Activated CD4-positive, alpha-beta memory T cell treated with anti-CD3 and anti-CD28 coated beads for 36 hours (primary cell): ENCODE results near the gene MC3R. TPM values are rescaled to one million over a fixed set of nuclear protein-coding genes. Genes with fewer than 3 reads are reported as not detected.
"Not testable (repeated sequence)": the region's sequence is repeated elsewhere in the genome, so short reads cannot be mapped to it uniquely, and the experiment has no call there.

ENCODE experiments used
- CTCF ChIA-PET: fragments of 350-600 bp; sonication (Branson Sonifier 250); formaldehyde crosslinking; loops from one replicate; lab custom pipeline; 2021; ENCODE audit warnings: antibody characterized with exemption, inconsistent platforms; lab: Charles Lee
- POLR2A ChIA-PET: fragments of 350-600 bp; sonication (Branson Sonifier 250); formaldehyde crosslinking; loops from one replicate; lab custom pipeline; 2021; ENCODE audit warnings: antibody characterized with exemption; lab: Charles Lee
- DNase-seq: peaks from one replicate; pipeline ENCODE4 v3.0.0-alpha.2; 2020
- H3K27ac Mint-ChIP-seq: one replicate; pipeline ENCODE4 v1.8.0; 2021; ENCODE audit warnings: mixed read lengths
- H3K27me3 Mint-ChIP-seq: one replicate; pipeline ENCODE4 v1.8.0; 2021; ENCODE audit warnings: mixed read lengths
- H3K36me3 Mint-ChIP-seq: one replicate; pipeline ENCODE4 v1.8.0; 2021; ENCODE audit warnings: mixed read lengths
- H3K4me1 Mint-ChIP-seq: one replicate; pipeline ENCODE4 v1.8.0; 2021; ENCODE audit warnings: low read depth, mixed read lengths
- H3K4me3 Mint-ChIP-seq: one replicate; pipeline ENCODE4 v1.8.0; 2021; ENCODE audit warnings: mild to moderate bottlenecking, mixed read lengths
- H3K9me3 Mint-ChIP-seq: one replicate; pipeline ENCODE4 v1.8.0; 2021; ENCODE audit warnings: mixed read lengths
- intact Hi-C: fragments of 100-400 bp; cut with micrococcal nuclease; formaldehyde crosslinking; loops from one replicate; pipeline ENCODE4 v1.15.1; 2023
- total RNA-seq, 2 experiments: library from RNA; stranded (reverse); gene quantifications; one replicate each; pipeline ENCODE4 v1.2.3, GENCODE V29; 2021

Gene MC3R
- not detected for total RNA-seq

DNA sequence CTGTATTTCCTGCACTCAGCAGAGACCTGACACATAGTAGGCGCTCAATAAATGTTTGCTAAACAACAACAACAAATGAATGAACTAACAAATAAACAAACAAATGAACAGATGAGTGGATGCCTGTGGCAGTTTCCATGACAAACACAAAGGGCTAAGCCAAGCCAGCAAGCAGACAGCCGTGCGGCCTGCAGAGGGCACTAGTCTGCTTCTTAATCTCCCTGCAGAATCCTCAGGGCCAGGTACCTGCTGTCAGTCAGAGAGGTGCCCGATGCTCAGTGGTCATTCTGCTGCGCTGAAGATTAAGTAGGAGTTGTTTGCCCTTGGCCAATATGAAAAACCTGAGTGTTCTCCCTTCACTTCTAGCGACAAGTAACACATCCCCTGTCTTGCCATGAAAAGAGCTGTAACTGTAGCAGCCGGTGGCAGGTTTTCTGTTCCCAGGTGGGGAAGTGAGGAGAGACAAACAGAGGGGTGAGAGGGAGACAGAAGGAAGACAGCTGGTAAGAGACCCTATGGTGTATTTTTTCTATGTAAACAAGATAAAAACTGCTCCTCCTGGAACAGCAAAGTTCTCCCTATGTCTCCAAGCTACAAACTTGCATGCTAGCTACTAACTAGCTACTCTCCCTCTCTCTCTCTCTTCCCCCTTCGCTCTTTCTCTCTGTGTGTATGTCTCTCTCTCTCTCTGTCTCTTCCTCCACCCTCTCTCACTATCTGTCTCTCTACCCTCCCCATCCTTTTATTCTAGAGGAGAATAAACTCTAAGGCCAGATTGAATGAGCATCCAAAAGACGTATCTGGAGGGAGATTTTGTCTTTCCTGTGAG is at the start of gene MC3R:
Gene MC3R, plus strand, starts transcription at position 779 of the 829 bp plus-strand sequence. CDS start 112 bp downstream, outside the sequence.
- no peaks in the 10 kb centered on the region for H3K9me3 Mint-ChIP-seq
- H3K27me3 Mint-ChIP-seq: peaks cover 34% of the 10 kb centered on the region
- ChIA-PET POLR2A (interaction anchor here (0.6 kb wide), 1 partner anchor 10 kb away, joined by 3 read pairs; no protein-coding TSS in a partner anchor), CTCF (interaction anchor here (0.6 to 2.2 kb wide), 8 partner anchors 9 to 1899 kb away, joined by 3 to 26 read pairs (median 3); no protein-coding TSS in a partner anchor)
- H3K4me1 Mint-ChIP-seq: no peaks in the 10 kb centered on the region
- H3K4me3 Mint-ChIP-seq: no peak within 1 kb of the TSS
- intact Hi-C loops: loop anchor here (1.0 to 10.0 kb wide), 2 partner anchors 96 to 1563 kb away; no protein-coding TSS in a partner anchor
- peak; percentile 57 for DNase-seq
- no peaks in the 10 kb centered on the region for H3K36me3 Mint-ChIP-seq
- no peak within 1 kb of the TSS for H3K27ac Mint-ChIP-seq

DNA sequence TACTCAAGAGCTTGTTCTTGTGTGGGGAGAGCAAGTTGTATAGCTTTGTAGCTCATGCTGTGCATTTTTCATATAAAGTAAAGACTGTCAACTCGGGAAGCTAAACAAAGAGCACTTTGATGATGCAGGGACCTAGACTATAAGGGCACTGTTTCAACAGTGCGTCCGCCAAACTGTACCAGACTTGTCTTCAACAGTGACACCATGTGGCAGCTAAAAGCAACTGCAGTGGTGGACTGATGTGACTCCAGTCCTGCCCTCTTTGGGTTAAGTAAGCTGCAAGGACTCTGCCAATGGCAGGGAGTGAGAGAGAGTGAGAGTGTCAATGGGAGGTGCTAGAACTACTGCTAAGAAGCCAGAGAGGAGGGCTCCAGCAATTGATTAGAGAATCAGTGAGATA is 48.1 kb upstream of the MC3R start:
- Mint-ChIP-seq H3K4me3 (no peak overlapping the region), H3K9me3 (peaks cover 26% of the 10 kb centered on the region), H3K27ac (no peak overlapping the region), H3K27me3 (no peaks in the 10 kb centered on the region), H3K4me1 (no peaks in the 10 kb centered on the region), H3K36me3 (no peaks in the 10 kb centered on the region)
- ChIA-PET POLR2A (no interaction called here), CTCF (no interaction called here)
- intact Hi-C loops: no loop called here
- DNase-seq: no peak

DNA sequence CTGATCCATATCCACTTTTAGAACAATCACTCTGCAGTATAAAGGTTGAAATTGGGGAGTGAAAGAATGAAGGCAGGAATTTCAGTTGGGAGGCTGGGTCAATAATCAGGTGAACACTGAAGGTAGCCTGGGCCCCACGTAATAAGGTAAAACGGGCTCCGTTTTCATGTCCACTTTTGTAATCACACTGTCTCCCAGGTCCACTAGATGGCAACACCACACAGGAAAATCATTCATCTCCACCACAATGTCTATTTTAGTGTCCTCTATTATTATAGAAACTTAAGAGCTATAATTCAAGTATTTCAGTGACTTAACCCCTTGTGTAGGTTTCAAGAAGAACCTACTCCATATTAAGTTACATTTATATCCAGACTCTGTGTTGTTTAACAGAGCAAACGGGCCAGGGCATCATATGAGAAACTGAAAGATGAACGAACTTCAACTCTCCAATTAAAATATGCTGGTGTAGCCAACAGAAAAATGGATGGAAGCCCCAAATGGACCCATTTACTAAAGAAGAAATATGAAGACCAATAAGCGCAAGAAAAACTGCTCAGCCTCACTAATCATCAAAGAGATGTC is 45.9 kb upstream of the MC3R start:
- Mint-ChIP-seq H3K9me3 (peaks cover 26% of the 10 kb centered on the region), H3K4me3 (no peak overlapping the region), H3K4me1 (no peaks in the 10 kb centered on the region), H3K36me3 (no peaks in the 10 kb centered on the region), H3K27me3 (no peaks in the 10 kb centered on the region), H3K27ac (no peak overlapping the region)
- POLR2A ChIA-PET: no interaction called here
- intact Hi-C loops: no loop called here
- CTCF ChIA-PET: no interaction called here
- no peak for DNase-seq

DNA sequence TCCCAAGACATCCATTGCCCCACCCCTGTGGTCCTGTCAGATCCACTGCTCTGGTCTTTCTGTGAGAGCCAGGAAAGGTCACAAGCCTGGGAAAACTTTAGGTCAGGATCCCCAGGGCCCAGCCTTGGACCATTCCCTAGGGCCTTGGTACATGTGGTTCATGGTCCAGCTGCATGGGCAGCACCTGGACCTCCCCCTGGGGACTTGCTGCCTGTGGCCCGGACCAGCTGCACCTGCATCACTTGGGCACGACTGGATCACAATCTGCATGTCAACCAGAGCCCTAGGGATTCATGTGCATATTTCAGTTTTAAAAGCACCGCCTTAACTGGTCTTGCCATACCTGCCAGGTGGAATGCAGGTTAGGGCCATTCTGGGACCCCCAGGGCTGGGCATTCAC is 44.3 kb upstream of the MC3R start:
- peaks cover 2% of the 10 kb centered on the region for H3K27me3 Mint-ChIP-seq
- peaks cover 21% of the 10 kb centered on the region for H3K9me3 Mint-ChIP-seq
- intact Hi-C loops: no loop called here
- H3K4me3 Mint-ChIP-seq: no peak overlapping the region
- no peaks in the 10 kb centered on the region for H3K4me1 Mint-ChIP-seq
- ChIA-PET POLR2A (no interaction called here), CTCF (no interaction called here)
- H3K27ac Mint-ChIP-seq: no peak overlapping the region
- H3K36me3 Mint-ChIP-seq: no peaks in the 10 kb centered on the region
- no peak for DNase-seq

DNA sequence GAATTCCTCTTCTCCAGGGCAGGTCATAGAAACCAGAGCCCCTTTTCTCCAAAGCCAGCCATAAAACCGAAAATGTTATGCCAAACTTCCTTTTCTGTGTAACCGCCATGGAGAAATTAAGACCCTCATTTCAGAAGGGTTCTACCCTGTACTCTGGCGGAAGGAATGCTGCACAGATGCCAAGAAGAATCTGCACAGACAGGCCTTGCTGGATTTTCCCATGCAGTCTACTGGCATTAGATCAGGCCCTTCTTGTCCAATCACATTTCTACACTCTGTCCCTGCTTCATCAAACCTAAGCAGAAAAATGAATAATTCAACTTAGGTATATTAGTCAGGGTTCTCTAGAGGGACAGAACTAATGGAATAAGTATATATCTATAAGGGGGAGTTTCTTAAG is 43.2 kb upstream of the MC3R start:
- Mint-ChIP-seq H3K27ac (no peak overlapping the region), H3K4me1 (no peaks in the 10 kb centered on the region), H3K9me3 (peaks cover 9% of the 10 kb centered on the region), H3K4me3 (no peak overlapping the region), H3K36me3 (no peaks in the 10 kb centered on the region), H3K27me3 (peaks cover 2% of the 10 kb centered on the region)
- ChIA-PET CTCF (no interaction called here), POLR2A (no interaction called here)
- DNase-seq: no peak
- intact Hi-C loops: no loop called here

DNA sequence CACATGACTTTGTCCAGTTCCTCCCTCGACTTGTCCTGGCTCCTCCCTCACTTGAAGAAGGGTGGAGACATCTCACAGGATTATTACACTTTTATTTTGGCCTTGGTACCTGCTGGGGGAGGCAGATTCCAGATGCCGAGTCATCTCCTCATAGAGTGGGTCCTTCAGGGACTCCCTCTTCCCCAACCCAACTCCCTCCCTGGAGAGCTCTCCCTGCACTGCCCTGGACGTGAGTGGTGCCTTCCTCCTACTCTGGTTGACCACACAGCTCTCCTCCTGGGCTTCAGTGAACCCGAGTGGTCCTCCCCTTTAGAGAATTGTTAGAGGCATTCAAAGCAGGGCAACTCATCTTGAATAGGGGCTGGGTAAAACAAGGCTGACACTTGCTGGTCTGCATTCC is 40.9 kb upstream of the MC3R start:
- CTCF ChIA-PET: no interaction called here
- Mint-ChIP-seq H3K9me3 (no peaks in the 10 kb centered on the region), H3K36me3 (no peaks in the 10 kb centered on the region), H3K4me1 (no peaks in the 10 kb centered on the region), H3K4me3 (no peak overlapping the region), H3K27ac (no peak overlapping the region), H3K27me3 (peaks cover 2% of the 10 kb centered on the region)
- no peak for DNase-seq
- POLR2A ChIA-PET: no interaction called here
- intact Hi-C loops: no loop called here

DNA sequence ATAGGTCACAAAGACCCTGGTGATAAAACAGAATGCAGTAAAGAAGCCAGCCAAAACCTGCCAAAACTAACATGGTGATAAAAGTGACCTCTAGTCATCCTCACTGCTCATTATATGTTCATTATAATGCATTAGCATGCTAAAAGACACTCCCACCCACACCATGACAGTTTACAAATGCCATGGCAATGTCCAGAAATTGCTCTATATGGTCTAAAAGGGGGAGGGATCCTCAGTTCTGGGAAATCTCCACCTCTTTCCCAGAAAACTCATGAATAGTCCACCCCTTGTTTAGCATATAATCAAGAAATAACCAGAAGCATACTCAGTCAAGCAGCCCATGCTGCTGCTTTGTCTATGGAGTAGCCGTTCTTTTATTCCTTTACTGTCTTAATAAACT is 40.4 kb upstream of the MC3R start:
- no peak overlapping the region for H3K4me3 Mint-ChIP-seq
- no peaks in the 10 kb centered on the region for H3K4me1 Mint-ChIP-seq
- H3K27me3 Mint-ChIP-seq: peaks cover 2% of the 10 kb centered on the region
- POLR2A ChIA-PET: no interaction called here
- DNase-seq: no peak
- intact Hi-C loops: no loop called here
- CTCF ChIA-PET: no interaction called here
- H3K9me3 Mint-ChIP-seq: no peaks in the 10 kb centered on the region
- H3K27ac Mint-ChIP-seq: no peak overlapping the region
- H3K36me3 Mint-ChIP-seq: no peaks in the 10 kb centered on the region

DNA sequence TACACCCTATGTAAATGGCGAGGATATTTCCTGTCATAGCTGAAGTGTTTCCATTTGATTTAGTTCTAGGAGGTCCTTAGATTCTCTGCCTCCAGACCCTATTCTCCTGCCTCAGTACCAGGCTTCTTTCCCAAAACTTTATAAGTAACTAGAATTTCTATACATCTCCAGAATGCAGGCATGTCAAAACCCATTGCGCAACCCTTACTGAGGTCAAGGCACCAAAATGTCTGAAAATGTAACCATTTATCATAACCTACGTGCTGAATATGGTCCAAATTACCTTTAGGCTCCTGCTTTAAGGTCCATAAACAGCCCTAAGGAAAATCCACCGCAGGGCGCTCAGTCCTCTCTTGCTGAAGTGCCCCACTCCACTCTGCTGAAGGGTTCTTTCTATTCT is 37.5 kb upstream of the MC3R start:
- Mint-ChIP-seq H3K27ac (no peak overlapping the region), H3K4me1 (no peaks in the 10 kb centered on the region), H3K9me3 (no peaks in the 10 kb centered on the region), H3K27me3 (peaks cover 4% of the 10 kb centered on the region), H3K4me3 (no peak overlapping the region), H3K36me3 (no peaks in the 10 kb centered on the region)
- ChIA-PET POLR2A (no interaction called here), CTCF (no interaction called here)
- no peak for DNase-seq
- intact Hi-C loops: no loop called here

DNA sequence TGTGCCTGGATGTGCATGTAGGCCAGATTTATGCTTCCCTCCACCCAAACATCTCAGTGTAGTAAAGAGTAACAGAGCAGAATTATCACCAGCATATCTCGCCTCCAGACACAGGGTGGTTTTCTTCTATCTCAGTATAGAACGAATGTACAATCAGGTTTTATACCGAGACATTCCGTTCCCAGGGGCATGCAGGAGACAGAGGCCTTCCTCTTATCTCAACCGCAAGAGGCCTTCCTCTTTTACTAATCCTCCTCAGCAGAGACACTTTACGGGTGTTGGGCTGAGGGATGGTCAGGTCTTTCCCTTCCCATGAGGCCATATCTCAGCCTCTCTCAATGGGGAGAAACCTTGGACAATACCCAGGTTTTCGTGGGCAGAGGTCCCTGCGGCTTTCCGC is 36.4 kb upstream of the MC3R start:
- intact Hi-C loops: no loop called here
- no peaks in the 10 kb centered on the region for H3K4me1 Mint-ChIP-seq
- ChIA-PET CTCF (no interaction called here), POLR2A (no interaction called here)
- H3K27ac Mint-ChIP-seq: no peak overlapping the region
- peaks cover 6% of the 10 kb centered on the region for H3K27me3 Mint-ChIP-seq
- no peak overlapping the region for H3K4me3 Mint-ChIP-seq
- DNase-seq: no peak
- H3K9me3 Mint-ChIP-seq: no peaks in the 10 kb centered on the region
- H3K36me3 Mint-ChIP-seq: no peaks in the 10 kb centered on the region

DNA sequence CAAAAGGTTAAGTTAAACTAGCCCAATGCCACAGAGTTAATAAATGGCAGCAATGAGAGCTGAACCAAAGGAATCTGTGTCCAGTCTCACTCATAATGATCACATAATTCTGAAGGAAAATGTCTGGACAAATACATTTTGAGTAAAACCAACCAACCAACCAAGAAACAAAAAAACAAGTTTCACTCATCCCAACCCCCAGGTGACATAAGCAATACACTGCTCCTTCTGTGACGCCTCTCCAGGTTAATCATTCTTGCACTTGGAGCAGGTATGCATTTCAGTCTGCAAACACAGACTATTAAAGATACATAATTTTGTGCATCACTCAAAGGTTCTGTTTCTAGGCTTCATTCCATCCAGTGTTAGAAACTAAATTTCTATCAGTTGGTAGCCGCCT is 35.2 kb upstream of the MC3R start:
- no peak for DNase-seq
- ChIA-PET CTCF (no interaction called here), POLR2A (no interaction called here)
- intact Hi-C loops: no loop called here
- Mint-ChIP-seq H3K9me3 (no peaks in the 10 kb centered on the region), H3K27me3 (peaks cover 8% of the 10 kb centered on the region), H3K36me3 (no peaks in the 10 kb centered on the region), H3K27ac (no peak overlapping the region), H3K4me3 (no peak overlapping the region), H3K4me1 (no peaks in the 10 kb centered on the region)

DNA sequence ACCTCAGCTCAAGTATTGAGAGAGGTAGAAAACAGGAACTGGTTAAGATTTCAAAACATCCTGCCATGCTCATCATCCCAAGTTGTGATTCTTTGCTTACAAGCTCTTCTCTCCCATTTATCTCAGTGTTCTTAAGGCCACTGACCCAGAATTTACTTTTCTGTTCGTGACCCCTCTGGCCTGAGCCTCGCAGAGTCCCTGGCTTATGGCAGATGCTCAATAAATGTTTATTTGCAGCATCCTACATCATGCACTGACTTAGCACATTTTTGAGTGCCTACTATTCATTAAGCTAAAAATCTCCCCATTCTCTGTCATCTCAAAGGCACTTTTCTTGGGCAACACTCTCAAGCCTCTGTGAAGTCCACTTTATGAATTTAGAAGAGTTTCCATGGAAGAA is 33.4 kb upstream of the MC3R start:
- H3K9me3 Mint-ChIP-seq: peaks cover 7% of the 10 kb centered on the region
- ChIA-PET POLR2A (no interaction called here), CTCF (no interaction called here)
- no peak overlapping the region for H3K4me3 Mint-ChIP-seq
- H3K36me3 Mint-ChIP-seq: no peaks in the 10 kb centered on the region
- DNase-seq: no peak
- intact Hi-C loops: no loop called here
- H3K4me1 Mint-ChIP-seq: no peaks in the 10 kb centered on the region
- no peak overlapping the region for H3K27ac Mint-ChIP-seq
- H3K27me3 Mint-ChIP-seq: peaks cover 6% of the 10 kb centered on the region

DNA sequence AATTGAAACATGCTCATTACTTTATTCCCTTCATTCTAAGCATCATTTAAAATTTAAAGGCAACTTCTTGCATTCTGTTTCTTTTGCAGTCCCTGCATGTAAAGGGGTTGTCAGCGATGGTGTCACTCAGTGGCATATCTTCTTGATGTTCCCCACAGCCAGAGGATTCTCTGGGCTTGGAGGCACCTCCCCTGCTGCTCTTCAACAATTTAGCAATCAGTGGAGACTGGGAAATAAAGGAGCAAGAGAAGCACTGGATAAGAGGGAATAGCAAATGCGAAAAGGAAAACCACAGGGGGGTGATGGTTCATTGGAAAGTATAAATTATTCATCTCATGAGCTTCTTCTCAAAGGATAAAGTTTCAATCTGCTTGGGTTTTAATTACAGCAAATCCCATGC is 30.7 kb upstream of the MC3R start:
- Mint-ChIP-seq H3K9me3 (peaks cover 7% of the 10 kb centered on the region), H3K4me3 (no peak overlapping the region), H3K27me3 (peaks cover 6% of the 10 kb centered on the region), H3K4me1 (no peaks in the 10 kb centered on the region), H3K27ac (no peak overlapping the region), H3K36me3 (no peaks in the 10 kb centered on the region)
- POLR2A ChIA-PET: no interaction called here
- DNase-seq: no peak
- CTCF ChIA-PET: no interaction called here
- intact Hi-C loops: no loop called here

DNA sequence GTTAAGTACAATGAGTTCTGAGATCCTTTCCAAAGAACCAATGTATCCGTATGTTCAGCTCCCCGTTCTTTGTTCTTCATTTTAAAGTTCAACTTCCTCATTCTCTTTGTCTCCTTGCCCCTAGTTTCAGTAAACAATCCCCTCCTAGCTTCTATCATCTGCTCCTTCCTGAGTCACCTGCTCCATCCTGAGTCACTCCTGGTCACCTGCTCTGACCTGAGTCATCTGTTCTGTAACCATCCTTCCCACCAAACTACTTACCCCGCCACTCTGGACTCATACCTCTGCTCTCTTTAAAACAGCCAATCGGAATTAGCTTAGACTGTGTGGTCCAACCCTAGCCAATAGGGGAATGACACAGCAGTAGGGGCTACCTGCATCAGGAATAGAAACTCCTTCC is 27.3 kb upstream of the MC3R start:
- H3K4me1 Mint-ChIP-seq, H3K27me3 Mint-ChIP-seq, CTCF ChIA-PET, H3K27ac Mint-ChIP-seq, H3K9me3 Mint-ChIP-seq, H3K36me3 Mint-ChIP-seq, H3K4me3 Mint-ChIP-seq, DNase-seq, POLR2A ChIA-PET, intact Hi-C loops: not testable (repeated sequence)
